K562 (cell line): ENCODE data around the gene IFI27L2. TPM values are rescaled to one million over a fixed set of nuclear protein-coding genes. Genes with fewer than 3 reads are reported as not detected.

Experiments used
- ATAC-seq: fragments of 200-7000 bp; cut with Tn5 transposase; 3 replicates; pipeline ENCODE4 v1.9.1; 2020; ENCODE audit warnings: moderate library complexity
- BruUV-seq: library from RNA; stranded (reverse); fragments of 400-500 nt; replicated peaks from 2 replicates; lab custom pipeline; 2021; lab: Mats Ljungman, UMichigan
- CTCF ChIA-PET: fragments of 300-600 bp; formaldehyde crosslinking; extraction: SDS; loops from one replicate; lab custom pipeline; 2021; ENCODE audit warnings: low intra/inter-chr PET ratio; lab: Yijun Ruan, JAX
- POLR2A ChIA-PET: fragments of 300-600, 350-650 bp; sonication (Branson Sonifier 250); formaldehyde crosslinking; extraction: SDS; loops from one replicate; lab custom pipeline; 2021; ENCODE audit warnings: antibody characterized with exemption, inconsistent platforms; lab: Yijun Ruan, JAX
- DNase-seq, 4 experiments: peaks; one replicate each; pipeline versions ENCODE4 v3.0.0 to v3.0.0-alpha.2; 2011 to 2018; ENCODE audit warnings: low spot score in 3 of 4, mixed read lengths in 3 of 4; ENCODE audit errors: extremely low read depth in 1 of 4
- FAIRE-seq: peaks from 2 replicates; lab custom pipeline; 2011; peaks lifted over from hg19 to GRCh38; lab: Jason Lieb, UNC
- H2AFZ ChIP-seq: 2 replicates; pipeline ENCODE4 v1.6.0; 2011; ENCODE audit warnings: low read depth, low read length, control low read depth, inconsistent platforms
- H3K27ac ChIP-seq: fragments of 200-600 bp; 3 replicates; pipeline ENCODE4 v1.8.0; 2011; ENCODE audit warnings: low read depth, mild to moderate bottlenecking, control low read depth, inconsistent platforms, low read length, moderate library complexity, mixed read lengths; ENCODE audit errors: extremely low read depth
- H3K27me3 ChIP-seq, 2 experiments: fragments of 300-600 bp in 1 of 2; 2 replicates in 1 of 2; 3 replicates in 1 of 2; pipeline versions ENCODE4 v1.6.0 to v1.8.0; 2011; ENCODE audit warnings: inconsistent platforms in 2 of 2, low read length in 2 of 2, mild to moderate bottlenecking in 1 of 2, mixed read lengths in 1 of 2, moderate library complexity in 1 of 2; ENCODE audit not compliant: control insufficient read depth in 2 of 2, insufficient read depth in 2 of 2
- H3K36me3 ChIP-seq: fragments of 300-600 bp; 3 replicates; pipeline ENCODE4 v1.8.0; 2011; ENCODE audit warnings: mild to moderate bottlenecking, low read length, inconsistent platforms; ENCODE audit not compliant: control insufficient read depth, insufficient read depth
- H3K4me1 ChIP-seq, 2 experiments: fragments of 200-600 bp in 1 of 2; replicated peaks in 1 of 2; 2 replicates in 1 of 2; 3 replicates in 1 of 2; pipeline versions ENCODE4 v1.5.1 to v1.8.0; 2011; ENCODE audit warnings: inconsistent platforms in 2 of 2, low read length in 2 of 2, mild to moderate bottlenecking in 1 of 2, mixed read lengths in 1 of 2, moderate library complexity in 1 of 2; ENCODE audit not compliant: control insufficient read depth in 2 of 2, insufficient read depth in 2 of 2
- H3K4me2 ChIP-seq: 2 replicates; pipeline ENCODE4 v1.6.1; 2011; ENCODE audit warnings: low read length, control low read depth, inconsistent platforms, mixed read lengths; ENCODE audit not compliant: insufficient read depth
- H3K4me3 ChIP-seq: fragments of 200-600 bp; sonication (generic), shearing (Covaris generic); 2 replicates; pipeline ENCODE4 v1.5.1; 2016; ENCODE audit warnings: control low read depth, inconsistent platforms
- H3K79me2 ChIP-seq: fragments of 200-600 bp; 3 replicates; pipeline ENCODE4 v1.8.0; 2011; ENCODE audit warnings: low read length, inconsistent platforms; ENCODE audit not compliant: control insufficient read depth, insufficient read depth
- H3K9ac ChIP-seq, 2 experiments: 2 replicates each; pipeline versions ENCODE4 v1.6.0 to v1.6.1; 2011; ENCODE audit warnings: low read depth in 2 of 2, low read length in 2 of 2, control low read depth in 1 of 2, inconsistent platforms in 1 of 2, mild to moderate bottlenecking in 1 of 2, mixed read lengths in 1 of 2; ENCODE audit not compliant: insufficient read depth in 1 of 2
- H3K9me1 ChIP-seq: one replicate; pipeline ENCODE4 v1.6.0; 2011; ENCODE audit warnings: inconsistent platforms, mild to moderate bottlenecking, low read length, moderate library complexity; ENCODE audit not compliant: control insufficient read depth, insufficient read depth
- H3K9me3 ChIP-seq: replicated peaks from 2 replicates; pipeline ENCODE4 v1.5.1; 2011; ENCODE audit warnings: low read depth, low read length, inconsistent platforms; ENCODE audit not compliant: control insufficient read depth, insufficient read depth
- H4K20me1 ChIP-seq: replicated peaks from 2 replicates; pipeline ENCODE4 v1.6.1; 2011; ENCODE audit warnings: low read length, inconsistent platforms, mixed read lengths; ENCODE audit not compliant: control insufficient read depth, insufficient read depth
- CAMTA2 ChIP-seq: fragments of 250-450 bp; sonication (Bioruptor Pico); conservative IDR thresholded peaks from 2 replicates; pipeline ENCODE4 v1.5.1; 2022
- CBFA2T3 ChIP-seq: fragments of 450-650 bp; IDR thresholded peaks from 2 replicates; pipeline ENCODE4 v1.6.1; 2017
- CBX1 ChIP-seq: sonication (generic); IDR thresholded peaks from 2 replicates; pipeline ENCODE4 v1.6.1; 2016; ENCODE audit warnings: antibody characterized with exemption, low read depth, mild to moderate bottlenecking
- KDM2B ChIP-seq: fragments of 250-450 bp; sonication (Bioruptor Pico); IDR thresholded peaks from 2 replicates; pipeline ENCODE4 v1.8.0; 2021; ENCODE audit warnings: mild to moderate bottlenecking, moderate library complexity
- MNT ChIP-seq, 2 experiments: fragments of 450-650 bp; conservative IDR thresholded peaks; 2 replicates each; pipeline ENCODE4 v1.6.1; 2017; ENCODE audit warnings: mild to moderate bottlenecking in 2 of 2, moderate library complexity in 2 of 2
- NCOA6 ChIP-seq: fragments of 450-650 bp; IDR thresholded peaks from 2 replicates; pipeline ENCODE4 v1.6.1; 2017; ENCODE audit warnings: mild to moderate bottlenecking
- NR2C2 ChIP-seq, 2 experiments: fragments of 200-800 bp in 1 of 2; sonication (Bioruptor generic) in 1 of 2; sonication (generic) in 1 of 2; formaldehyde crosslinking in 1 of 2; IDR thresholded peaks; 2 replicates each; pipeline versions ENCODE4 v1.6.1 to v1.8.0; 2016 to 2022; ENCODE audit warnings: mild to moderate bottlenecking in 1 of 2, missing compliant biosample characterization in 1 of 2, missing genetic modification characterization in 1 of 2, missing genetic modification reagents in 1 of 2
- POLR2A ChIP-seq: fragments of 450-650 bp; conservative IDR thresholded peaks from 2 replicates; pipeline ENCODE4 v1.6.1; 2016
- RAD21 ChIP-seq, 2 experiments: fragments of 250-450 bp in 1 of 2; fragments of 450-650 bp in 1 of 2; sonication (Bioruptor Pico) in 1 of 2; formaldehyde crosslinking in 1 of 2; IDR thresholded peaks in 1 of 2; conservative IDR thresholded peaks in 1 of 2; 2 replicates each; pipeline versions ENCODE4 v1.4.0 to v1.8.0; 2020 to 2022; ENCODE audit warnings: mild to moderate bottlenecking in 2 of 2, moderate library complexity in 1 of 2
- RHOXF2B ChIP-seq: fragments of 250-450 bp; sonication (Bioruptor Pico); conservative IDR thresholded peaks from 2 replicates; pipeline ENCODE4 v1.5.1; 2021
- SOX6 ChIP-seq: fragments of 450-650 bp; IDR thresholded peaks from 2 replicates; pipeline ENCODE4 v1.6.1; 2014; ENCODE audit warnings: mild to moderate bottlenecking
- ZBED1 ChIP-seq: IDR thresholded peaks from 2 replicates; pipeline ENCODE4 v1.6.1; 2014
- ZBTB17 ChIP-seq: fragments of 450-650 bp; formaldehyde crosslinking; IDR thresholded peaks from 2 replicates; pipeline ENCODE4 v1.4.0; 2020; ENCODE audit warnings: mild to moderate bottlenecking
- ZNF140 ChIP-seq: fragments of 250-450 bp; sonication (Bioruptor Pico); IDR thresholded peaks from 2 replicates; pipeline ENCODE4 v1.8.0; 2021; ENCODE audit warnings: moderate library complexity, mild to moderate bottlenecking, inconsistent platforms
- WGBS: fragments of 100-300 bp; shearing (Covaris generic); methylation state at CpG from one replicate; pipeline ENCODE4 v1.1.6; 2016; ENCODE audit warnings: low coverage, mixed read lengths; ENCODE audit not compliant: insufficient coverage; ENCODE audit errors: missing lambda C conversion rate; 5-methylcytosine and 5-hydroxymethylcytosine counted together
- in situ Hi-C: fragments of 300-500 bp; cut with MboI; formaldehyde crosslinking; loops from 4 replicates; pipeline ENCODE4 v1.15.0; 2018; ENCODE audit warnings: inconsistent platforms, mixed read lengths
- intact Hi-C: fragments of 100-400 bp; cut with micrococcal nuclease; formaldehyde crosslinking; loops from 2 replicates; pipeline ENCODE4 v1.14.2; 2022
- polyA plus RNA-seq, 8 experiments: library from polyadenylated mRNA; depleted of rRNA in 4 of 8; stranded (reverse) in 5 of 8; unstranded in 3 of 8; fragments of >200 nt; fragmentation: Nextera tagmentation in 2 of 8; fragmentation: Illumina TruSeq in 1 of 8; extraction: Ambion mirVana in 2 of 8; extraction: Trizol in 1 of 8; gene quantifications; 2 replicates each; pipeline versions ENCODE4 v1.2.1 to v1.2.3, GENCODE V29; 2011 to 2014; ENCODE audit warnings: inconsistent platforms in 1 of 8, missing spikeins in 1 of 8
- total RNA-seq, 7 experiments: library from RNA; depleted of rRNA in 6 of 7; stranded (reverse); fragments of >200 nt in 6 of 7; fragmentation: Illumina TruSeq in 2 of 7; extraction: Trizol in 2 of 7; gene quantifications; 2 replicates each; pipeline versions ENCODE4 v1.2.1 to v1.2.3, GENCODE V29; 2011 to 2021; ENCODE audit warnings: low replicate concordance in 1 of 7
- TF ChIP-seq, protein P1 (sequence below): sonication (generic); formaldehyde crosslinking; IDR thresholded peaks from 2 replicates; pipeline ENCODE4 v1.8.0; 2022; ENCODE audit warnings: mild to moderate bottlenecking, missing genetic modification reagents

IFI27L2 gene
- total and polyA plus RNA-seq, 9 of the 15 experiments (the other 6 are each of a cell fraction or from before 2014, with no cell fraction given) = 1.0 to 9.3 (median 4.1) TPM

GRCh38 chr14:94087891-94088290 is 41.5 kb downstream of the IFI27L2 start:
- Histone ChIP-seq H4K20me1 (no peaks in the 10 kb centered on the region), H3K4me2 (no peak overlapping the region), H3K27ac (no peak overlapping the region), H3K4me1 (peaks cover 0 to 7% of the 10 kb centered on the region in 2 experiments; a peak in 3 of 5 replicates), H2AFZ (no peak overlapping the region), H3K4me3 (no peak overlapping the region), H3K36me3 (no peaks in the 10 kb centered on the region), H3K9me1 (no peaks in the 10 kb centered on the region), H3K9me3 (no peaks in the 10 kb centered on the region; the same call in 1 of the 2 replicates), H3K9ac (no peak overlapping the region), H3K27me3 (no peaks in the 10 kb centered on the region), H3K79me2 (peaks cover 16% of the 10 kb centered on the region)
- ATAC-seq = no peak
- BruUV-seq = no TSS peak
- intact Hi-C loops = no loop called here
- no peak for DNase-seq
- POLR2A ChIA-PET = no interaction called here
- FAIRE-seq = no peak
- CTCF ChIA-PET = no interaction called here
- 68% methylated on average over 4 of the region's 4 CpGs for WGBS
- in situ Hi-C loops = no loop called here
- TF ChIP-seq RHOXF2B (CRISPR knock-in tag) (no peak), ZBED1 (no peak), POLR2A (no peak)
- TF ChIP-seq, protein P1, sequence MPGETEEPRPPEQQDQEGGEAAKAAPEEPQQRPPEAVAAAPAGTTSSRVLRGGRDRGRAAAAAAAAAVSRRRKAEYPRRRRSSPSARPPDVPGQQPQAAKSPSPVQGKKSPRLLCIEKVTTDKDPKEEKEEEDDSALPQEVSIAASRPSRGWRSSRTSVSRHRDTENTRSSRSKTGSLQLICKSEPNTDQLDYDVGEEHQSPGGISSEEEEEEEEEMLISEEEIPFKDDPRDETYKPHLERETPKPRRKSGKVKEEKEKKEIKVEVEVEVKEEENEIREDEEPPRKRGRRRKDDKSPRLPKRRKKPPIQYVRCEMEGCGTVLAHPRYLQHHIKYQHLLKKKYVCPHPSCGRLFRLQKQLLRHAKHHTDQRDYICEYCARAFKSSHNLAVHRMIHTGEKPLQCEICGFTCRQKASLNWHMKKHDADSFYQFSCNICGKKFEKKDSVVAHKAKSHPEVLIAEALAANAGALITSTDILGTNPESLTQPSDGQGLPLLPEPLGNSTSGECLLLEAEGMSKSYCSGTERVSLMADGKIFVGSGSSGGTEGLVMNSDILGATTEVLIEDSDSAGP (CRISPR knock-in tag) = no peak

- WGBS = 0% methylated on average over 18 of the region's 19 CpGs
- H3K4me1 ChIP-seq = peaks cover 8 to 22% of the 10 kb centered on the region in 2 experiments; a peak in 4 of 5 replicates
- H3K9me3 ChIP-seq = no peaks in the 10 kb centered on the region; the same call in 1 of the 2 replicates
- peaks cover 9% of the 10 kb centered on the region for H4K20me1 ChIP-seq
- no peak for FAIRE-seq
- peaks cover 28% of the 10 kb centered on the region for H3K36me3 ChIP-seq
- ChIA-PET CTCF (interaction anchor here (0.7 kb wide), 1 partner anchor 66 kb away, joined by 5 read pairs; no protein-coding TSS in a partner anchor), POLR2A (interaction anchor here (0.6 to 1.0 kb wide), 4 partner anchors 23 to 77 kb away, joined by 3 to 4 read pairs (median 4); partner anchors contain the start of gene IFI27)
- peak overlapping the region; percentile 64 for H2AFZ ChIP-seq
- peak overlapping the region; percentile 85 to 95 for H3K9ac ChIP-seq
- ATAC-seq = peak; percentile 12; the same call in 1 of the 3 replicates
- H3K4me3 ChIP-seq = peak overlapping the region; percentile 88
- H3K9me1 ChIP-seq = no peaks in the 10 kb centered on the region
- no TSS peak for BruUV-seq
- in situ Hi-C loops = no loop called here
- intact Hi-C loops = no loop called here
- peak overlapping the region; percentile 81 for H3K27ac ChIP-seq
- DNase-seq = no peak
- no peaks in the 10 kb centered on the region for H3K27me3 ChIP-seq
- H3K79me2 ChIP-seq = peaks cover 81% of the 10 kb centered on the region
- peak overlapping the region; percentile 92 for H3K4me2 ChIP-seq
- TF ChIP-seq MNT (conservative IDR thresholded peaks at IDR 0.05) (0 out of 4 replicates have a peak, but pooled peaks of 1 of the 2 experiments have one; percentile 4), CBFA2T3 (no peak), NR2C2 (CRISPR knock-in tag; IDR thresholded peaks at IDR 0.05) (no peak), NR2C2 (tag; IDR thresholded peaks at IDR 0.05) (peak; percentile 18; the same call in 1 of the 2 replicates), CBX1 (no peak), RAD21 (CRISPR knock-in tag; conservative IDR thresholded peaks at IDR 0.05 in 1 of 2, IDR thresholded peaks at IDR 0.05 in 1 of 2) (no peak), ZBTB17 (CRISPR knock-in tag) (no peak), CAMTA2 (CRISPR knock-in tag) (no peak), SOX6 (no peak), ZNF140 (no peak), NCOA6 (no peak), KDM2B (CRISPR knock-in tag) (no peak)
Observed at GRCh38 chr14:94081386-94081820, 48.0 kb downstream of the IFI27L2 start.
